HG03521 (cell line): ENCODE measurements around the gene PRKAR1B.
"Not testable (repeated sequence)": the region's sequence is repeated elsewhere in the genome, so short reads cannot be mapped to it uniquely, and the experiment has no call there.

Source experiments
- ATAC-seq: cut with Tn5 transposase; IDR thresholded peaks from one replicate; pipeline ENCODE4 v1.9.1; 2021; ENCODE audit warnings: mild to moderate bottlenecking, moderate library complexity; ENCODE audit not compliant: unreplicated experiment

PRKAR1B gene

DNA sequence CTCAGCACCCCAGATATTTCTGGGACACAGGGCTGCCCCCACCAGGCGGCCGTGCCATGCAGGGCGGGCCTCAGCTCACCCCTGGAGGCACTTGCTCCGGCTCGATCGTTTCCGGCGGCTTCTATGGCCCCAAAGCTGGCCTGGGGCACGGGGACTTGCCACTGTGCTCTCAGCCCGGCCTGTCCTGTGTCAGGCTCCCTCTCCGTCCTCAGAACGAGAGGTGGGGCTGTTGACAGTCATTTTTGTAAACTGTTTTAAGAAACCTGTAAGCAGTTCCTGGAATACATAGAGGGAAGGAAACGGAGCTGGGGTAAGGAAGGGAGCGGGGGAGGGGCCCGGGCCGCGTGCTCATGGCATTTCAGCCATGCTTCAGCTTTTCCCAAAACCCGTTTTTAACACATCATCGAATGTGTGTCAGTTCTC is 30.7 kb upstream of the PRKAR1B start:
- ATAC-seq: no peak

DNA sequence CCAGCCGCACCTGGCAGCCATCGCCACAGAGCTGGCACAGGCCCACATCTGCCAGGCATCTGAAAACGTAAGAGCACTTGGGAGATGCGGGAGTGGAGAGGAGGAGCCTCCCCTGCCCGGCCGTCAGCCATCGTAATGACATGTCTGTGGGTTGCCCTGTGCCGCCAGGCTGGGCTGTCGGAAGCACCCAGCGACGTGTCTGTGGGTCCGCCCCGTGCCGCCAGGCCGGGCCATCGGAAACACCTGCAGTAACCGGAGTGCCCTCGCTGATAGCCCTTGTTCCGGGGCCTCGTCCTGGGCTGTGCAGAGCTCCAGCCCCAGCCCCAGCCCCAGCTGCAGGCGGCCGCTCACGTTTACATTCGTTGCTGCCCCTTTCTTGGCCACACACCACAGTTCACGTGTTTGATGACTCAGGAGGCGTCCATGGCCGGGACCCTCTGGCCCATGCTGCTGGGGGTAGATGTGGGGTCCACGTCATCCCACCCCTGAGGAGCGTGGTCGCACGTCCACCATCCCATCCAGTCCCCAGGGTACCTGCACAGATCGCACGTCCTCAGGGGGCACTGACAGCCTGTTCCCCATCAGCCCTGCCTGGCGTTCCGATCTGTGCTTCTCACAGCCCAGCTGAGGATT is 30.0 kb upstream of the PRKAR1B start:
- ATAC-seq: no peak

DNA sequence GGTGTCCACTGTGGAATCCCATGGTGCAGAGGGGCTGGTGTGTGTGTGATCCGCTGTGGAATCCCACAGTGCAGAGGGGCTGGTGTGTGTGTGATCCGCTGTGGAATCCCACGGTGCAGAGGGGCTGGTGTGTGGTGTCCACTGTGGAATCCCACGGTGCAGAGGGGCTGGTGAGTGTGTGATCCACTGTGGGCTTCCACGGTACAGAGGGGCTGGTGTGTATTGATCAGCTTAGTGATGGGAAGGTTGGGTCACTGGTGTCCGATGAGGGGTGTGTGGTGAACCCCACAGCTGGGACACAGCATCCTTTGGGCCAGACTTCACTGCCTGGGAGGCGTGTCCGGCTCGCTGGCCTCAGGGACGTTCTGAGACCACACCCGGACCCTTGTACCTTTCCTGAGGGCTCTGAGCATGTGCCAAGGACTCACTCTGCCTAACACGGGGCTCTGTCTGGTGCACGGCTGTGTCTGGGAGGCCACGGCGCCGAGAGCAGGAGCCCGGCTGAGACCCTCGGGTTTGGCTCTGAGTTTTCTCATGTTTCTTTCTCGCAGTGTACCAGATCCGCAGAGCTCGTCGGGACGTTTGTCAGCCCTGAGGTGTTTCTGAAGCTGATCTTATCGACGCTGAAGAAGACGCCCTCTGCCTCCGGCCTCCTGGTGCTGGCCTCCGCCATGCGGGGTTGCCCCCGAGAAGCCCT is 29.3 kb upstream of the PRKAR1B start:
- no peak for ATAC-seq

DNA sequence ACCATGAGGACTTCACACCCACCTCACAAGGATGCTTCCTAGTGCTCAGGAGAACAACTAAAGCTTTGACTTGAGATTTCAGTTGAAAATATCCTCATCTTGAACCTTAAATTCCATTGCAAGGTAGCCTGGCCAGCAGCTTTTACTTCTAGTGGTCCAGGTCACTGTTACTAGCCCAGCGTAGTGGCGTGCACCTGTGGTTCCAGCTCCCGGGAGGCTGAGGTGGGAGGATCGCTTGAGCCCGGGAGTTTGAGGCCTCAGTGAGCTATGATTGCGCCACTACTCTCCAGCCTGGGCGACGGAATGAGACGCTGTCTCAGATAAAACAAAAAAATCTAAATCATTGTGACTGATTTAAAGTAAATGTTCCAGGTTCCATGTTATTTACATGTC is 28.3 kb upstream of the PRKAR1B start:
- ATAC-seq: no peak

DNA sequence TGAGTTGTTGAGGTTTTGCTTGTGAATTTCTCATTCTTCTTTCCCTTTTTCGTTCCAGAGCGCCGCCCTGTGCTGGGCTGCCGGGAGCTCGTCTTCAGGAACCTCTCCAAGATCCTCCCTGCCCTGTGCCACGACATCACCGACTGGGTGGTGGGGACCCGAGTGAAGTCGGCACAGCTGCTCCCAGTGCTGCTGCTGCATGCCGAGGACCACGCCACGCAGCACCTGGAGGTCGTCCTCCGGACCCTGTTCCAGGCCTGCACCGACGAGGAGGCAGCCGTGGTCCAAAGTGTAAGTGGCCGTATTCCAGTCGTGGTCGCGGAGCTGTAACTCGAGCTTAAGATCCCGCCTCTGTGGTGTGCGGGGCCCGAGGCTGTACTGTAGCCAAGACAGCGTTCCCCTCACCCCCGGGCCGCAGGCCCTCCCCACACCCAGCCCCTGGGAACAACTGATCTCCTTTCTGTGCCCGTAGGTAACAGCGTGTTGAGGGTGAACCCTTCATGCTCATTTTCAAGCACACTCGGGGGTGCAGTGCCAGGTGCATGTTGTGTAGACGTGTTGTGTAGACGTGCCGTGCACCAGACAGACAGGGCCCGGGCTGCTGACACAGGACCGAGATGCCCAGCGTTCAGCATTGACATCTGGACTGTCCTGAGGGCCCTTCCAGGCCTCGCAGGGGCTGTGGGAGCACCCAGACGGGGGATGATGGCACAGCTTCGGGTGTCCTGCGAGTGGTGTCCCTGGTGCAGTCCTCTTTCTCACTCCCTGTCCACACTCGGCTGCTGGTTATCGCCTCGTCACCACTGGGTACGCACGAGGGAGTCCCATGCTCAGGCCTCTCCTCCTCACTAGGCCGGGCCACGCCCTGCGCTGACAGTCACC is 27.7 kb upstream of the PRKAR1B start:
- ATAC-seq: no peak

DNA sequence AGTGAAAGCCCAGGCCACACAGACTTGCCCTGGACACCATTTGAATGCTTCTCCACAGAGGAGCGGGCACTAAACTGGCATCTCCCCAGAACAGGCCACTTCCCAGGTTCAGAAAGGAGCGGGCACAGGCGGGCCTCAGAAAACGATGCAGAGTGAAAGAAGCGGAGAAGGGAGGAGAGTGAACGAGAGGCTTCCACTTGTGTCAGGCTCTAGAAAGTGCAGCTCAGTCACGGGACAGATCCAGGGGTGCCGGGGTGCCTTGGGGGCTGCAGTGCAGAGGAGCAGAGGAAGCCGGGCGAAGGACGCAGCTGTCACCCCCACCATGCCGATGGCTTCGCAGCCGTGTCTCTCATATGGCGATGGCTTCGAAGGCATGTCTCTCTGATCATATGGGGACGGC is 26.1 kb upstream of the PRKAR1B start:
- ATAC-seq: no peak

DNA sequence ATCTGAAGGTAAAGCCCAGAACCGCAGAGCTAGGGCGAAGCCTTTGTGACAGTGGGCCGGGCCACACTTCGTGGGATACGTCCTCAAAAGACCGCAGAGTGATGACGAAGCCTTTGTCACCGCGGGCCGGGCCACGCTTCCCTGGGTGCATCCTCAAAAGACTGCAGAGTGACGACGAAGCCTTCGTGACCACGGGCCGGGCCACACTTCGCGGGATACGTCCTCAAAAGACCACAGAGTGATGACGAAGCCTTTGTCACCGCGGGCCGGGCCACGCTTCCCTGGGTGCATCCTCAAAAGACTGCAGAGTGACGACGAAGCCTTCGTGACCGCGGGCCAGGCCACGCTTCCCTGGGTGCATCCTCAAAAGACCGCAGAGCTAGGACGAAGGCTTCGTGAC is 25.2 kb upstream of the PRKAR1B start:
- not testable (repeated sequence) for ATAC-seq

DNA sequence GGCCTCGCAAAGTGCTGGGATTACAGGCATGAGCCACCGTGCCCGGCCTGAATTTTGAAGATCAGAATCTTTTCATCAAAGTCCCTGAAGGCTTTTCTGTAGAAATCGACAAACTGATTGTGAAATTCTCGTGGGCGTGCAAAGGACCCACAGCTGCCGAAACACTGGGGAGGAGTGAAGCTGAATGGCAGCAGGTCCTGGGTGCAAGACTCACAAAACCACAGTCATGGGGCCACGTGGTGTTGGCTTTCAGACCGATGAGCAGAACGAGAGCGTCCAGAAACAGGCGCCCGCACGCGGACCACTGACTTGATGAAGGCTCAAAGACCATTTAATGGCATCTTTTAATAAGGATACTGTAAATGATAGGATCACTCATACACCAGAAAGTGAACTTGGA is 24.7 kb upstream of the PRKAR1B start:
- ATAC-seq: no peak

DNA sequence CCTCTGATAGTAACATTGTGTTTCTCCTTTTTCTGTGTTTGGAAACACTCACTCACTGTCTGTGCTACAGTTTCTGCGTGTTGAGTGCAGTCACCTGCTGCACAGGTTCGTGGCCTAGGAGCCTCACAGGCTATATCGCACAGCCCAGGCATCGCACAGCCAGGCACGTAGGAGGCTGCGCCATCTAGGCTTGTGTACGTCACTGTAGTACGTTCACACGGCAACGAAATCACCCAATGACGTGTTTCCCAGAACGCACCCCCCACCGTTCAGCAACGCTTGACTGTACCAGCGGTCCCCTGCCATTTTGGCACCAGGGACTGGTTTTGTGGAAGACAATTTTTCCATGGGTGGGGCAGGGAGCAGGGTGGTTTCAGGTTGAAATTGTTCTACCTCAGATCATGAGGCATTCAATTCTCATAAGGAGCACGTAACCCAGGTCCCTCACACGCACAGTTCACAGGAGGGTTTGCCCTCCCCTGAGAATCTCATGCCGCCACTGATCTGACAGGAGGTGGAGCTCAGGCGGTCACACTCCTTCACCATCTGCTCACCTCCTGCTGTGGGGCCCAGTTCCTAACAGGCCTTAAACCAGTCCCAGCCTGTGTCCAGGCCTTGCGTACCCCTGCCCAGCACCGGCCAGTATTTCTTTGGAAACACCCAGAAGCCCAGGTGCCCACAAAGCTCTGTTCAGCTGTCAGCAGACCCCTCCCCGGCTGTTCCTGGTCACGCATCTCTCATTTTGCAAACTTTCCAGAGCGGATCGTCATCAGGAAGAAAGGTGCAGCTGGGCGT is 23.2 kb upstream of the PRKAR1B start:
- no peak for ATAC-seq

DNA sequence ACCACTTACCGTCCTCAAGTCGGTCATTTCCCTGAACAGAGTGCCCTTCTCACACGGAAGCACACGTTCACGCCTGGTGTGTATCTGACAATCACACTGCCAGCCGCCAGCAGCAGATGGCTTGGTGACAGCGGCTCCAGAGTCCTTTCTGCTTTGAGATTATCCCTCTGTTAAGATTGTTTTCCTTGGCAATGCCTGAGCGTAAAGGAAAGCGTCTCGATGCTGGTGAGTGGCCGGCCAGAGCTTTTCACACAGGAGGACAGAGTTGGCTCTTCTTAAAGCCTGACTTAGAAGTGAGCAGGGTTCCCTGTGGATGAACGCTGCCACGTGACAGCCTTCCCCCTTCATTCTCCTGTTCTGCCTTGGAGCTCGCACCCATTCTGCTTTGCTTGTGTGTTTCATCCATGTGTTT is 22.1 kb upstream of the PRKAR1B start:
- ATAC-seq: no peak

DNA sequence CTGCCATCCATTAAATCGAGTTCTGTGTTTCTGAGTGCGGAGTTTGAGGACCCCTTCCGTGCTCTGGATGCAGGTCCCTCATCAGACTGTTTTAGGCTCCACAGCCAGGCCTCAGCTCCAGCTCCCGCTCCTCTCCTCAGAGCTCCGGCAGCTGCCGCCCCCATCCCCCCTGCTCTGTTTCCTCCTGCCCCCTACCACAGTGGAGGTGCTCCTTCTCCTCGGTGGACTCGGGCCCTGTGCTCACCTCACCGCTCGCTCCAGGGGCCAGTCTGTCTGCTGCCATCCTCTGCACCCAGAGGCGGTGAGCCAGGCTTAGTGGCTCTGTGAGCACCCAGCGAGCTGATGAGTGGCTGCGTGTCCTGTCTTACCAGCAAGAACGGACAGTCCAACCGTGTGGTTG is 21.4 kb upstream of the PRKAR1B start:
- no peak for ATAC-seq

DNA sequence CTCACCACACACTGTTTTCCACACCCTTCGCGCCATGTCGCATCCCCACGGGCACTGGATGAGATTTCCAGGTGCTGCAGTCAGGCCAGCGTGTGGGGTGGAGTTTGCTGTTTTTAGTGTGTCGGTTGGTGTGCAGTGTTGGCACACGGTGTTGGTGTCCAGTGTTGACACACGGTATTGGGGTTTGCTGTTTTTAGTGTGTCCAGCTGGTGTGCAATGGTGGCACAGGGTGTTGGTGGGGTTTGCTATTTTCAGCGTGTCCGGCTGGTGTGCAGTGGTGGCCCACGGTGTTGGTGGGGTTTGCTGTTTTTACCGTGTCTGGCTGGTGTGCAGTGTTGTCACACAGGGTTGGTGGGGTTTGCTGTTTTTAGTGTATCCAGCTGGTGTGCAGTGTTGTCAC is 20.1 kb upstream of the PRKAR1B start:
- no peak for ATAC-seq

DNA sequence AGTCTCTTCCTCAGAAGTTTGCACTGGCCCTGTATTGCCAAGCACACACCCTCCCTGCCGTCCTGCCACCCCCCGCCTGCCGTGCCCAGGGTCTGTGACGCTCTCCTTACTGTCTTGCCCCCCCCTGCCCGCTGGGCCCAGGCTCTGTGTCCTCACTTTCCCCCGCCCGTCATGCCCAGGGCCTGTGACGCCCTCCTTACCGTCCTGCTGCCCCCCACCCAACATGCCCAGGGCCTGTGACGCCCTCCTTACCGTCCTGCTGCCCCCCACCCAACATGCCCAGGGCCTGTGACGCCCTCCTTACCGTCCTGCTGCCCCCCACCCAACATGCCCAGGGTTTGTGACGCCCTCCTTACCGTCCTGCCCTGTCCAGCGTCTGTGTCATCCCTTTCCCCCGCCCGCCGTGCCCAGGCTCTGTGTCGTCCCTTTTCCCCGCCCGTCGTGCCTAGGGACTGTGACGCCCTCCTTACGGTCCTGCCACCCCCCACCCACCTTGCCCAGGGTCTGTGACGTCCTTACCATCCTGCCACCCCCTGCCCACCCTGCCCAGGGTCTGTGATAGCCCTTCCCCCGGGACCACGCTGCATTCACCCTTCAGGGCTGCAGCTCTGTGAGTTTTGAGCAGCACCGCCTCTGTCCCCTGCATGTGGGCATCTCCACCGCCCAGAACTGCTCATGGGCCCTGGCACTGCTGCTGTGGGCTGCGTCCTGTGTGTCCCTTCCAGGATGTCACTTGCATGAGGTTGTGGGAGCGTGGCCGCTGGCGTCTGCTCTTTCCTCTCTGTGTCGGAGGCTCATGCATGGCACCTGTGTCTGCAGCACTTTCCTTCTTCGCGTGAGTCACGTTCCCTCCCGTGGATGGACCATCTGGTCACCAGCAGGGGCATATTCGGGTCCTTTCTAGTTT is 19.3 kb upstream of the PRKAR1B start:
- no peak for ATAC-seq

DNA sequence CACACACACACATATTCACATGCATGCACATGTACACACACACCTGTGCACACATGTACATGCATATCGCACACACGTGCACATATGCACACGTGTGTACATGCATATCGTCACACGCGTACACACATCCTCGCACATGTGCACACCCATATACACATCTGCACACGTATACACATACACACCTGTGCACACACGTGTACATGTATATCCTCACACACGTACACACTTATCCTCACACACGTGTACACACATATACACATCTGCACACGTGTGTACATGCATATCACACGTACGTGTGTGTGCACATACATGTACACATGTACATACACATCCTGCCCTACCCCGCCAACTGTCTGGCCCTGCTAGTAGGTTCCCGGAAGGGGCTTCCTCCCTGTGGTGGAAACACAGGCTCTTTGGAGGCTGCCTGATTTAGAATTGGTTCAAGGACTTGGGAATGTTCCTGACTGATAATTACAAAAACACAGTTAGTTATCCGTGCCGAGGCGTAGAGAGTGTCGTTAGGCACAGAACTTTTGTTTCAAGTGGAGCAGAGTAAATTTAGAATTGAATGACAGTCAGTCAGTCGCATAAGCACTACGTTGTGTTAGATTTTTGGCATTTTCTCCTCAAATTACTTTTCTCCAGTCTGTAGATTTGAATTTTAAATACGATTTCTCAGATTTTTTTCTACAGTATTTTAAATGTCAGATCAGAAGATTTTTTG is 18.5 kb upstream of the PRKAR1B start:
- ATAC-seq: no peak

DNA sequence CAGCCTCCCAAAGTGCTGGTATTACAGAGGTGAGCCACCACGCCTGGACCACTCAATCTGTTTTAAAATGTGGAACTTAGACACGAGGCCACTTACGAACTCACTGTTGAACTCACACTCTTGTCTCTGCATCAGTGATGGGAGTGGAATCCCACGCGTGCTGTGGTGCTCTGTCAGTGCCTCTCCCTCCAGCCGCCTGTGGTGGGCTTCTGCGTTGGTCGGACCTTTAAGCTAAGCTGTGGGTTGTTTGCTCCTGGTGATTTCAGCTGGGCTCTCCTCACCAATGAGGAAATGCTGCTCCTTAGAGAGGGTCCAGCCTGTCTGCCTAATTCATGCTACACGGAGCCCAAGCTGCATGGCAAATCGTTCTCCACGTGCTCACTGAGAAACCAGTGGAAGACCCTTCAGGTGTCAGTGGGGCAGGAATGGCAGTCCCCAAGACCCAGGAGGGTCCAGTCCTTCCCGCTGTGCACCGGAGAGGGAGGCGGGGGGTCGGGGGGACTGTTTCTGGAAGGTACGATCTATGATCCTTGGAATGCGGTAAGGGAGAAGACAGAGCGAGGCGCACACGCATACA is 17.9 kb upstream of the PRKAR1B start:
- ATAC-seq: no peak

DNA sequence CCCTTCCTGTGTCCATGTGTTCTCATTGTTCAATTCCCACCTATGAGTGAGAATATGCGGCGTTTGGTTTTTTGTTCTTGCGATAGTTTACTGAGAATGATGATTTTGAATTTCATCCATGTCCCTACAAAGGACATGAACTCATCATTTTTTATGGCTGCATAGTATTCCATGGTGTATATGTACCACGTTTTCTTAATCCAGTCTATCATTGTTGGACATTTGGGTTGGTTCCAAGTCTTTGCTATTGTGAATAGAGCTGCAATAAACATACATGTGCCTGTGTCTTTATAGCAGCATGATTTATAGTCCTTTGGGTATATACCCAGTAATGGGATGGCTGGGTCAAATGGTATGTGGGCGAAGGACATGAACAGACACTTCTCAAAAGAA is 17.0 kb upstream of the PRKAR1B start:
- ATAC-seq: not testable (repeated sequence)

DNA sequence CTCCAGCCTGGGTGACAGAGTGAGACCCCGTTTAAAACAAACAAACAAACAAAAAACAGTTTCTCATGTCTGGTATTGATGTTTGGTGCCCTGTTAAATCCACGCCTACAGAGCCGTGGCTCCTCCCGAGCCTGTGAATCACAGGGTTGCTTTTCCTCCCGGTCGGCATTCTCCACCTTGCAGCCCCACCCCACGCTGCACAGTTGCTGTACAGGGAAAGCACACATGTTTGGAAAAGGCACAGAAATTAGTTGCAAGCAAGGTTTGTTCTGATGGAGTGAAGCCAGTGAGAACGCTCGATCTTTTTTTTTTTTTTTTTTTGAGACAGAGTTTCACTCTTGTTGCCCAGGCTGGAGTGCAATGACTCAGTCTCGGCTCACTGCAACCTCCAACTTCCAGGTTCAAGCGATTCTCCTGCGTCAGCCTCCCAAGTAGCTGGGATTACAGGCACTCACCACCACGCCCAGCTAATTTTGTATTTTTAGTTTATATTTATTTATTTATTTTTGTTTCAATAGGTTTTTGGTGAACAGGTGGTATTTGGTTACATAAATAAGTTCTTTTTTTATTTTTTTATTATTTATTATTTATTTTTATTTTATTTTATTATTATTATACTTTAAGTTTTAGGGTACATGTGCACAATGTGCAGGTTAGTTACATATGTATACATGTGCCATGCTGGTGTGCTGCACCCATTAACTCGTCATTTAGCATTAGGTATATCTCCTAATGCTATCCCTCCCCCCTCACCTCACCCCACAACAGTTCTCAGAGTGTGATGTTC is 16.5 kb upstream of the PRKAR1B start:
- ATAC-seq: not testable (repeated sequence)

DNA sequence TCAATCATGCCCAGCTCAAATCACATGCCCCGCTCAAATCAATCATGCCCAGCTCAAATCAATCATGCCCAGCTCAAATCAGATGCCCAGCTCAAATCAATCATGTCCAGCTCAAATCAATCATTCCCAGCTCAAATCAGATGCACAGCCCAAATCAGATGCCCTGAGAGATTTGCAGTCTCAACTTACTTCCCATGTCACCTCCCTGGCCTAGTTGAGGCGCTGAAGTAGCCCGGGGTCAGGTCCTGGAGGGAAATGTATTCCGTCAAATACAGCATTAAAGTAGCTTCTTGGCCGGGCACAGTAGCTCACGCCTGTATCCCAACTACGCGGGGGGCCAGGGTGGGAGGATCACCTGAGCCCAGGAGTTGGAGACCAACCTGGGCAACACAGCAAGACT is 15.7 kb upstream of the PRKAR1B start:
- no peak for ATAC-seq
